Breast epithelium (tissue), 4 donors: ENCODE measurements around the gene LUC7L. TPM values are rescaled to one million over a fixed set of nuclear protein-coding genes. Genes with fewer than 3 reads are reported as not detected.

Experiments used
- DNase-seq, 2 donors: peaks; one replicate each; pipeline ENCODE4 v3.0.0-alpha.2; 2019; ENCODE audit warnings: low spot score in 2 of 2
- H3K27ac ChIP-seq, 2 donors: fragments of 200-600 bp; sonication (generic) in 1 of 2; one replicate each; pipeline ENCODE4 v1.5.1; 2016 to 2019; ENCODE audit warnings: mild to moderate bottlenecking in 1 of 2
- H3K27me3 ChIP-seq, 2 donors: fragments of 200-600 bp; sonication (generic) in 1 of 2; one replicate each; pipeline versions ENCODE4 v1.5.1 to v1.6.0; 2017 to 2019; ENCODE audit warnings: control low read depth in 1 of 2, mild to moderate bottlenecking in 1 of 2
- H3K36me3 ChIP-seq: fragments of 200-600 bp; one replicate; pipeline ENCODE4 v1.5.1; 2019
- H3K4me1 ChIP-seq, 2 donors: fragments of 200-600 bp; sonication (generic); one replicate each; pipeline ENCODE4 v1.5.1; 2016 to 2019; ENCODE audit warnings: control low read depth in 1 of 2
- H3K4me3 ChIP-seq, 3 donors: fragments of 200-600 bp; sonication (generic); 1 replicate in 2 of 3; 2 replicates in 1 of 3; pipeline ENCODE4 v1.5.1; 2016 to 2019; ENCODE audit warnings: mild to moderate bottlenecking in 3 of 3, moderate library complexity in 2 of 3
- H3K9me3 ChIP-seq, 2 donors: fragments of 200-600 bp; sonication (generic) in 1 of 2; one replicate each; pipeline ENCODE4 v1.5.1; 2016 to 2019; ENCODE audit warnings: control low read depth in 1 of 2
- POLR2A ChIP-seq: fragments of 450-650 bp; IDR thresholded peaks from one replicate; pipeline ENCODE4 v1.6.1; 2016; ENCODE audit warnings: antibody characterized with exemption, mild to moderate bottlenecking, moderate library complexity
- POLR2AphosphoS5 ChIP-seq, 3 donors: sonication (generic); formaldehyde crosslinking; IDR thresholded peaks; one replicate each; pipeline ENCODE4 v1.6.1; 2017; ENCODE audit warnings: antibody characterized with exemption in 3 of 3
- intact Hi-C: fragments of 100-400 bp; cut with DNase I; formaldehyde crosslinking; loops from one replicate; pipeline ENCODE4 v1.15.1; 2023; ENCODE audit warnings: low total_unique reads
- total RNA-seq, 3 donors: library from RNA; depleted of rRNA; stranded (reverse); fragments of >200 nt; gene quantifications; one replicate each; pipeline ENCODE4 v1.1.0, GENCODE V29; 2016
- TF ChIP-seq, protein P1 (sequence below), 3 donors: fragments of 450-650 bp; IDR thresholded peaks; one replicate each; pipeline ENCODE4 v1.5.1; 2016 to 2017; ENCODE audit warnings: antibody characterized with exemption in 3 of 3, mild to moderate bottlenecking in 3 of 3, moderate library complexity in 3 of 3

Gene LUC7L
- total RNA-seq, 3 donors from 2014 or later, result 60.6 to 135 (median 107) TPM

DNA sequence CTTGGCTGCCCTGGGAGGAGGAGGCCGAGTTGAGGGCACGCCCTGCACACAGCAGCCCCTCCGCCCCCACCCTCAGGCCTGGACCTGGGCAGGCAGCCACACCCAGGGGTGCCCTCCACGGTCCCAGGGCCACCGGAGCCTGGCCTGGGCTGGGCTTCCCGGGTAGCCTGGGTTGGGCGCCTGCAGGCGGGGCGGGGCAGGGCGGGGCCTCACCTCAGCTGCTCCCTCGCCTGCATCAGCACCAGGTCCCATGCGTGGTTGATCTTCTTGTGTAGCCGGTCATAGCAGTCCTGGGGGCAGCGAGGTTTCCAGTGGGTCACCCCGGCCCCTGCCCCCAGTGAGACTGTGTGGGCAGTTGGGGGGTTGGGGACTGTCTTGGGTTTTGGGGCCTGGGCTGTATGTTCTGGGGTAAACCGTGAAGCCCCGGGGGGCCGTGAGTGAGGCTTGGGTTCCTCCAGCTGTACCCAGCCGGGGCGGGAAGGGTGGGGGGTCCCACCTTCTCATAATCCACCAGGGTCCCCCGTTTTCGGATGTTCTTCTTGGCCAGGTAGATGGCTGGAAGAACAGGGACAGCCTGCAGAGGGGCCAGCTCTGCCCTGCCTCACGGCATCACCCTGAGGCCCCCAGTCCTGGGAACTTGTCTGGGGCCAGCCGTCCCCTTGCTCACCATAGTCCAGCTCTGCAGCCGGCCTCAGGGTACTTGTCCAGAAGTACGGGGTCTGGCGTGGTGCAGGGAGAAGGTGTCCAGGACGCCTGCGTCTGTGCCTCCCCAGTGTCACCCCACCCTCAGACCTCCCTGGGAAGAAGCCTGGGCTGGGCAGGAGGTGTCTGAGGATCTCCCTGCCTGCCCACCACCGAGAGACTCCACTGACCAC, 44.5 kb upstream of the LUC7L start:
- Histone ChIP-seq H3K4me3 (no peak overlapping the region), H3K4me1 (peaks cover 0 to 6% of the 10 kb centered on the region in 2 donors), H3K27me3 (peaks cover 0 to 7% of the 10 kb centered on the region in 2 donors), H3K9me3 (no peaks in the 10 kb centered on the region), H3K36me3 (no peaks in the 10 kb centered on the region), H3K27ac (no peak overlapping the region)
- TF ChIP-seq POLR2AphosphoS5 (IDR thresholded peaks at IDR 0.05) (no peak), POLR2A (no peak)
- TF ChIP-seq, protein P1, sequence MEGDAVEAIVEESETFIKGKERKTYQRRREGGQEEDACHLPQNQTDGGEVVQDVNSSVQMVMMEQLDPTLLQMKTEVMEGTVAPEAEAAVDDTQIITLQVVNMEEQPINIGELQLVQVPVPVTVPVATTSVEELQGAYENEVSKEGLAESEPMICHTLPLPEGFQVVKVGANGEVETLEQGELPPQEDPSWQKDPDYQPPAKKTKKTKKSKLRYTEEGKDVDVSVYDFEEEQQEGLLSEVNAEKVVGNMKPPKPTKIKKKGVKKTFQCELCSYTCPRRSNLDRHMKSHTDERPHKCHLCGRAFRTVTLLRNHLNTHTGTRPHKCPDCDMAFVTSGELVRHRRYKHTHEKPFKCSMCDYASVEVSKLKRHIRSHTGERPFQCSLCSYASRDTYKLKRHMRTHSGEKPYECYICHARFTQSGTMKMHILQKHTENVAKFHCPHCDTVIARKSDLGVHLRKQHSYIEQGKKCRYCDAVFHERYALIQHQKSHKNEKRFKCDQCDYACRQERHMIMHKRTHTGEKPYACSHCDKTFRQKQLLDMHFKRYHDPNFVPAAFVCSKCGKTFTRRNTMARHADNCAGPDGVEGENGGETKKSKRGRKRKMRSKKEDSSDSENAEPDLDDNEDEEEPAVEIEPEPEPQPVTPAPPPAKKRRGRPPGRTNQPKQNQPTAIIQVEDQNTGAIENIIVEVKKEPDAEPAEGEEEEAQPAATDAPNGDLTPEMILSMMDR (IDR thresholded peaks at IDR 0.05), result no peak
- intact Hi-C loops, result loop anchor here (5.0 kb wide), 1 partner anchor 1394 kb away; no protein-coding TSS in a partner anchor
- DNase-seq, result no peak

DNA sequence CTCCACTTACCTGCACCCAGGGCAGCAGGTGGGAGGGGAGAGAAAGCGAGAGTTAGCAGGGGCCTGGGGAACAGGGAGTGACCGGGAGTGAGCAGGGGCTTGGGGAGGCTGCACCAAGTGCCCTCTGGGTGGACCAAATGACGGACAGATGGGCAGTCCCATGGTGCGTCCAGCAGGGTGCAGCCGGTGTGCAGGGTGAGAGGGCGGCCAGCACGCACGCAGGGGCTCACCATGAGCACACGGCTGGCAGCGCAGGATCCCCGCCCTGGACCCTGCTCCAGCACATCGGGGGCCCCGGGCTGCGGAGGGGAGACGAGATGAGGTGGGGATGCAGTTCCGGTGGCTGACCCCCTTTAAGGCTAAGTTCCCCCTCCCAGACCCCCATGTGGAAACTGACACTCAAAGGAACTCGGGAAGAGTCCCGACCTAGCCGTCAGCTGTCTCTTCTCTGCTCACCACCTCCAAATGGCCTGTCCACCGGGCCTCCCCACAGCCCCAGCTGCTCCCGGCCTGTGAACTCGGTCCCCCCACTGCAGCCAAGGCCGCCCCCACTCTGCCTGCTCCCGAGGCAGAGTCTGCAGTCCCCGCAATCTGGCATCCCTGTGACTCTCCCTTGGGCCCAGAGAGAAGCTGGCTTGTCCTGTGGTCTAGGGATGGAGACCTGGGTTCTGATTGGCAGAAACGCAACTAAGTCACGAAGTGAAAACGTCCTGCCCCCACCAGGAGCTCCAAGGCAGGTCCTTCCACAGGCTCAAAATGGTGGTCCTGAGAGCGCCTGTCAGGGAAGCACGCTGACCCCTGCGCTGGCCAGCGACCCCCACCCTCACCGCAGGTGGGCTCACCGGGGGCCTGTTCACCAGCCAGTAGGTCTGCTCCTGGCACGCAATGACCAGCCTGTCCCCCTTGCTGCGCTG, 43.6 kb upstream of the LUC7L start:
- no peak for TF ChIP-seq POLR2AphosphoS5 (IDR thresholded peaks at IDR 0.05)
- no peak for TF ChIP-seq POLR2A
- TF ChIP-seq, protein P1 (IDR thresholded peaks at IDR 0.05), result no peak
- no peak for DNase-seq
- intact Hi-C loops, result loop anchor here (5.0 kb wide), 1 partner anchor 1394 kb away; no protein-coding TSS in a partner anchor

DNA sequence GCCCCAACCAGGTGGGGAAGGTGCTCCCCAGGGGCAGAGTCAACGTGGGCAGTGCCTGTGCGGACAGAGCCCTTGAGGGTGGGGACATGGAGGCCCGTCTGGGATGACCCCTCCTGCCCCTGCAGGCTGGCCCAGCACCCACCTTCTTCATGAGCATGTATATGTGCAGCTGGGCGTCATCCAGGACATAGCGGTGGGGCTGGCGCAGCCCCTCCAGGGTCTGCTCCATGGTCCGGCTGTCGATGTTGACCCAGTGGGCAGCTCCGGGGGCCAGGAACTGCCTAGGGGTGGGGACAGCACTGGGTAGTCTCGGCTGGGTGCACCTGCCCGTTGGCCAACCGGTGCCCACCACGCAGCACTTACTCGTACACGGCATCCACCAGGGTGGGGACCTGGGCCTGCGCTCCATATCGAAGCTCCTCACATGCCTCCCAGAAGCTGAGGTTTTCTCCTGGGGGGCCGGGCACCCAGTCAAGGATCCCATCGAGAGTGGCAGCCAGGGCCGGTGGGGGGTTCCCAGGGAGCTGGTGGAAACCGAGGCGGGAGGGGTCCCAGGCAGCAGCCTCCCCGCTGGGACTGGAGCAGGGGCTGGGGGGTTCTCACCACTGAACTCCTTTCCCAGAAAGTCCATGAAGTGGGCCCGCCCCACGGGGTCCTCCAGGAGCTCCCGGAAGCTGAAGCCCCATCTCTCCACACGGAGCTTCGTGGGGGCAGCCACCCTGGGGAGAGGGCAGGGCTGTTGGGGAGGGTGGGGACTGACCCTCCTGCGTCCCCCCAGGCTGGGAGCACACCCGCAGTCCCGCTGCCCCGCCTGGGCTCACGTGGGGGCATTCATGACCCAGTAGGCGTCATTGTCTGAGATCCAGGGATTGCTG, 41.4 kb upstream of the LUC7L start:
- H3K4me1 ChIP-seq, result peaks cover 0 to 6% of the 10 kb centered on the region in 2 donors
- intact Hi-C loops, result loop anchor here (5.0 kb wide), 1 partner anchor 1397 kb away; no protein-coding TSS in a partner anchor
- DNase-seq, result no peak
- TF ChIP-seq, protein P1 (IDR thresholded peaks at IDR 0.05), result no peak
- TF ChIP-seq POLR2A (no peak), POLR2AphosphoS5 (IDR thresholded peaks at IDR 0.05) (no peak)
- no peaks in the 10 kb centered on the region for H3K9me3 ChIP-seq
- H3K27ac ChIP-seq, result no peak overlapping the region
- H3K36me3 ChIP-seq, result no peaks in the 10 kb centered on the region
- H3K27me3 ChIP-seq, result peaks cover 0 to 7% of the 10 kb centered on the region in 2 donors
- H3K4me3 ChIP-seq, result no peak overlapping the region

More for the DNA sequence above, 43.6 kb upstream of the LUC7L start:
- peaks cover 0 to 6% of the 10 kb centered on the region in 2 donors for H3K4me1 ChIP-seq
- no peaks in the 10 kb centered on the region for H3K9me3 ChIP-seq
- peaks cover 0 to 7% of the 10 kb centered on the region in 2 donors for H3K27me3 ChIP-seq
- no peak overlapping the region for H3K27ac ChIP-seq
- no peak overlapping the region for H3K4me3 ChIP-seq
- H3K36me3 ChIP-seq, result no peaks in the 10 kb centered on the region

DNA sequence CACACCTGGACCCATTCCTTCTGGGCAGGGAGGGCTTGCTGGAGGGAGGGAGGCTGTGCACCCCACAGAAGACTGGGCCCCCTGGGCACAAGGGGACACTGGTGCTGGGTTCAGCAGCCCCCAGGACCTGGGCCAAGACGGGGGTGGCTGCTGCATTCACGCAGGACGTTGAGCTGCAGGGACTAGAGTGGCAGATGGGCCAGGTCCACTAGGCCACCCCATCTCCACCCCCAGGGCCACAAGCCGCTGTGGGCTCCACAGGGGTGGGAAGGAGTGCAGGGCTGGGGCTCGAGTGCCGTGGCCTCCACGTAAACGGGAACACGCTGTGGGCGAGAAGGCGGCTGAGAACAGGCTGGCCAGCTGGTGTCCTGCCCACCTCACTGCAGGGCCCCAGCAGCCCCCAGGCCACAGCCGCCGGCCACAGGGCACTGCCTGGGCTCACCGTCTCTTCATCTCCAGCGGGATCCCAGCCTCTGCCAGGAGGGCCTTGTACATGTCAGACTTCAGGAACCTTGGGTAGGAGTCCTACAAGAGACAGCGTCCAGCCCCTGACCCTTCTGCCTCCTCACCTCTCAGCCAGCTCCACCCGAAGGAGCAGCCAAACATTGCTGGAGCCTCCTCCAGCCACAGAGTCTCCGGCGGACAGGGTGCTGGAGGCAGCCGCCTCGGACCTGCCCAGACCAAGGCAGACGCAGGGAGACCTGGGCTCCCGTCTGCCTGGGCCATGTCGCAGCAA, 40.0 kb upstream of the LUC7L start:
- no peaks in the 10 kb centered on the region for H3K36me3 ChIP-seq
- H3K4me3 ChIP-seq, result no peak overlapping the region
- no peaks in the 10 kb centered on the region for H3K9me3 ChIP-seq
- H3K4me1 ChIP-seq, result no peaks in the 10 kb centered on the region
- no peaks in the 10 kb centered on the region for H3K27me3 ChIP-seq
- no peak for DNase-seq
- no peak overlapping the region for H3K27ac ChIP-seq
- intact Hi-C loops, result no loop called here
- no peak for TF ChIP-seq POLR2A
- TF ChIP-seq, protein P1 (IDR thresholded peaks at IDR 0.05), result no peak
- no peak for TF ChIP-seq POLR2AphosphoS5 (IDR thresholded peaks at IDR 0.05)
